ENCODE measurements around the gene NSG2.

The NSG2 gene

GRCh38 chr5:174063082-174063756, 17.7 kb downstream of the NSG2 start:
- DNase-seq (ENCODE audit: low spot score) = no peak

DNA sequence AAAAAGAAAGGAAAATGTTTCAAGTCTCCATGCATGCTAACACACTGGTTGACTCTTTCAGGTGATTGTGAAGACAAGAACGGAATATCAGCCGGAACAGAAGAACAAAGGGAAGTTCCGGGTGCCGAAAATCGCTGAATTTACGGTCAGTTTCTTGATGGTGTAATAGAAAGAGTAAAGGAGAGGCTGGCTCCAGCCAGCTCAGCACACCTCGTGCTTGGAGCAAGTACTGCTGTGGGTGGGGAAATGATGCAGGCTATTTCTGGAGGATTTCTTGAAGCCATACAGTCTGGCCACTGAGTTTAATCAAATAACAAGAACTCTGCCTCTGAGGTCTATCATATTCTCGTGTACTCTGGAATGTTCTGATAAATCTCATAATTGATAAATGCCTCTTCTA, 18.7 kb downstream of the NSG2 start:
- no peak for DNase-seq (ENCODE audit: low spot score)

- DNase-seq (ENCODE audit: low spot score) = no peak
Observed at GRCh38 chr5:174065528-174066197, 20.2 kb downstream of the NSG2 start.

DNA sequence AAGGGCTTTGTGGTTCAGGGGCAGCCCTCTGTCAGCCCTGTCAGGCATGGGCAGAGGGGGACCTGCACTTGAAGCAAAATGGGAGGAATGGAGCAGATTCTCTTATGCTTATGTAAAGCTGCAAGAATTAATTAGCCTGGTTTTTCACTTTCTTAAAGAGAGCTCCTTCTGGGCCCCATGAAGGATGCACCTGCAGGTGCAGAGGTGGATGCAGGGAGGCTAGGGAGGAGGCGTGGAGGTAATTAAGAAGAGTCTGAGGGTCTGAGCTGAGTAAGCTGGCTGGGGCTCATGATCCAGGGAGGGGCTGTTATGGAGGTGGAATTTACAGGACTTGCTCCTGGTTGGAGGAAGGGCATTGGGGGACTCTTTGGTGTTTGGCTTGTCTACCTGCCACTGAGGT, 22.0 kb downstream of the NSG2 start:
- DNase-seq (ENCODE audit: low spot score) = no peak

DNA sequence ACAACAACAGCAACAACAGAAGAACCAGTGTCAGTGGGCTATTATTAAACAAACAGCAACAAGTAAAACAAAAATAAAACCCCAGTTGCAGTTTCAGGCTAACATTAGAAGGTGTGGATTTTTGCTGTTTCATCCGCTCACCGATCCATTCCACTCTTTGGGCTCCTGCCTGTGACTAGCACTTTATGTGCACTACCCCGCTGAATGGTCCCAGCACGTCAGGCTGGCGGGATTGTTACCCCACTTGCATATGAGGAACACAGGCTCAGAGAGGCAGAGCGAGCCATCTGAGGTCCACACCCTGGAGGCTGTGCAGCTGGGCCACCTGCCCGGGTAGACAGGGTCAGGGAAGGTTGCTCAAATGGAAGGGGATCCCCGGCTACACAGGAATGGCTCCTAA, 26.0 kb downstream of the NSG2 start:
- no peak for DNase-seq (ENCODE audit: low spot score)

GRCh38 chr5:174073122-174073660, 27.7 kb downstream of the NSG2 start:
- no peak for DNase-seq (ENCODE audit: low spot score)

- no peak for DNase-seq (ENCODE audit: low spot score)
Observed at GRCh38 chr5:174074369-174074768, 28.9 kb downstream of the NSG2 start.

- no peak for DNase-seq (ENCODE audit: low spot score)
Observed at GRCh38 chr5:174078416-174078815, 32.9 kb downstream of the NSG2 start.

- DNase-seq (ENCODE audit: low spot score) = no peak
Observed at GRCh38 chr5:174082286-174082685, 36.8 kb downstream of the NSG2 start.

GRCh38 chr5:174083056-174083827, 37.7 kb downstream of the NSG2 start:
- peak; percentile 54 for DNase-seq (ENCODE audit: low spot score)

GRCh38 chr5:174084691-174085154, 39.2 kb downstream of the NSG2 start:
- no peak for DNase-seq (ENCODE audit: low spot score)

DNA sequence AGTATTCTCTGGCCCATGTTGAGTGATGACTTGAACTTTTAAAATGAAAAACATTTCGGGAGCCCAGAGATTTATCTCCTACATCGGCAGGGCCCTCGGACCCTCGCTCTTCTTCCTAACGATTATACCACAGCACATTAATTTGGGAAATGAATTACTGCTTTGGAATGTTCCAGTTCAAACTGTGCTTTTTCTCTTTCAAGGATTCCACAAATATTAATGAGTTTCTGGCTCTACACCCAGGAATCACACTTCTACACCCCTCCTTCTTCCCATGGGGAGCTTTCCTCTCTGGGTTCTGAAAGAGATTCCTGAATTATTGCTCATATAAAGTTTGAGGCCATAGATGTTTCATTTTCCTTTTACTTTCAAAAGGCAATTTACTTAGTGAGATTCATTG, 41.2 kb downstream of the NSG2 start:
- DNase-seq (ENCODE audit: low spot score) = no peak

DNA sequence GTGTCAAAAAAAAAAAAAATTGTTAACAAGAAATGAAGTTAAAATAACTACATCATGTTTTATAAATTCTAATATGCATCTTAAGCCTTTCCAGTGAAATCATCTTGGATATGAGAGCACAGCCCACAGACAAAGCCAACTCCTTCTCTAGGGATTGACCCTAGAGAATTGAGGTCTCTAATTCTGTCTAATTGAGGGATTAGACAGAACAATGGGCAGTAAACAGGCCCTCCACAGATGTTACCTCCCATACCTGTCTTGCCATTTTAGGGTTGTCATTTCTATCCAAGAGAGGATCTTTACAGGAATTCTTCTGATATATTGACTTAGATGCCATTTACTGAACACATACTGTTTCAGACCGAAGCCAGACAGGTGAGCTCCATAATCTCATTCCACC, 42.3 kb downstream of the NSG2 start:
- no peak for DNase-seq (ENCODE audit: low spot score)

DNA sequence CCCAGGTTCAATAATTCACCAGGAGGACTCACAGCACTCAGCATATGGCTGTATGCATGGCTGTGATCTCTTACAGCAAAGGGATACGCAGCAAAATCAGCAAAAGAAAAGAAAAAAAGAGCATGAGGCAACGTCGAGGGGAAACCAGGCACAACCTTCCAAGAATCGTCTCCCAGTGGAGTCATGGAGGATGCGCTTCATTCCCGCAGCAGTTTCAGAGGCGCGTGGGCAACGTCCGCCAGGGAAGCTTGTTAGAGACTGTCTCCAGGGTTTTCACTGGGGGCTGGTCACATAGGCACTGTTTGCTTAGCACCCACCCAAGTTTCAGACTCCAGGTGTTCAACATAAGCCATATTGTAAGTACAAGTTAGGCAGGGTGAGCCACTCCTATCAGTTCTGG, 44.6 kb downstream of the NSG2 start:
- no peak for DNase-seq (ENCODE audit: low spot score)

DNA sequence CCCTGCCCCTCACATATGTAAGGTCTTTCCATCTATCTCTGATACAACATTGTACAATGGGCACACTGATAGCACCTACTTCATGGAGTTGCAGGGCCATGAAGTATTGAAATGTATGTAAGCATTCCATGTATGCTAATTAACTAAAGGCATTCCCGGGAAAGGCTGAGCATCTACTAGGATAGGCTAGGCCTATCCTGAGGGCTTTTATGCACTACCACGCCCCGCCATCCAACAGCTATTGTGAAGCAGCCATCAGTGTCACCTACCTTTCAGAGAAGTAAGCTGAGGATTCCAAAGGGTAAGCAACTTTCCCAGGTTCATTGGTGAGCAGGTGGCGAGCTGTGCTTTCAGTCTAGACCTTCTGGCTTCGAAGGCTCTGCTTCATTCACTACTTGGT, 47.6 kb downstream of the NSG2 start:
- DNase-seq (ENCODE audit: low spot score) = no peak

- no peak for DNase-seq (ENCODE audit: low spot score)
Observed at GRCh38 chr5:174094857-174095606, 49.5 kb downstream of the NSG2 start.

- no peak for DNase-seq (ENCODE audit: low spot score)
Observed at GRCh38 chr5:174096619-174097018, 51.1 kb downstream of the NSG2 start.

- DNase-seq (ENCODE audit: low spot score) = no peak
Observed at GRCh38 chr5:174097486-174098185, 52.1 kb downstream of the NSG2 start.

- DNase-seq (ENCODE audit: low spot score) = no peak
Observed at GRCh38 chr5:174098694-174099093, 53.2 kb downstream of the NSG2 start.

- DNase-seq (ENCODE audit: low spot score) = no peak
Observed at GRCh38 chr5:174100490-174100889, 55.0 kb downstream of the NSG2 start.

GRCh38 chr5:174101195-174101730, 55.8 kb downstream of the NSG2 start:
- DNase-seq (ENCODE audit: low spot score) = no peak
